Body of pancreas (tissue), 4 donors: ENCODE results near the gene OLFM4.
A peak's percentile ranks its signal among the peaks of the same experiment; 100 is the strongest.

Experiments
- POLR2A ChIP-seq, 3 donors: fragments of 450-650 bp; IDR thresholded peaks; one replicate each; pipeline ENCODE4 v1.6.1; 2016; ENCODE audit warnings: antibody characterized with exemption in 3 of 3, mild to moderate bottlenecking in 2 of 3
- TF ChIP-seq, protein P1 (sequence below), 7 experiments: fragments of 450-650 bp in 4 of 7; fragments of 200-600 bp in 3 of 7; sonication (generic) in 3 of 7; IDR thresholded peaks; one replicate each; pipeline ENCODE4 v1.5.1; 2016 to 2019; ENCODE audit warnings: antibody characterized with exemption in 7 of 7

DNA sequence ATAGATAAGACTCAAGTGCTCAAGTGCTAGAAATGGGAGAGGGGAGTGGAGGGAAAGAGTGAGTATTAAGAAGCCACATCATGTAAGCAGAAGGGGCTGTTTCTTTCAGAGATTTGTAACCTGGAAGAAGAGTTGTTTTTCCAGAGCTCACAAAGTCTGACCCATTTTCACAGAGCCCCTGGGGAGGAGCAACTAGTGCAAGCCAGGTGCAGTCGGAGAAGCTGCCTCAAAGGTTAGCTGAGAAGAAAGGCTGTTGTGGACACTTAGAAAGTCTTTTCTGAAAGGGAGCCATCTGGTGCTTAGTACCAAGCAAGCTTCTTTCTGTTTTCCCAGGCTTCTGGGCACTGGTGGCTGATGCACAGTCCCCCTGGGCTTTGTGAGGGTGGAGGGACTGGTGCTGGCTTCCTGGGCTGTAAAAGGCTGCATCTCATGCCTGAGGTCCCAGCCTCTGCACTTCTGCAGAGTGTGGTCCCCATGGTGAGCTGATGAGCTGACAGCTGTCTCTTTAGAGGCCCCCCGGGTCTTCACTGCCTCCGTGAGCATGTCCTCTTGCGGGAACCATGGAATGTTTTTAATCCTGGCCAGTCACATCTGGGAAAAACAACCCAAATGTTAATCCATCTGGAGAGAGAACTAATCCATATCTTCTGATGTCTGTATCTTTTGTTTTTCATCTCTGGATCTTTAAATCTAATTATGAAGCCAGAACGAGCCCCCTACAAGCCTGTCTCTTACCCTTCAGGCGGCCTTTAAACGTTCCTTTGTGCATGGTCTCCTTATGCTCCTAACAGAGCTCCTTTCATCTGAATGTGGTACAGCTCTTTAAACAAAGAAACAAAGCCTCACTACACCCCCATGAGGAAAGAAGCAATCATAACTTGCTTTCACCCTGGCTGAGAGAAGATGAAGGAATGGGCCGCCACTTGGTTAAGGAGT, 40.2 kb downstream of the OLFM4 start:
- TF ChIP-seq, protein P1, sequence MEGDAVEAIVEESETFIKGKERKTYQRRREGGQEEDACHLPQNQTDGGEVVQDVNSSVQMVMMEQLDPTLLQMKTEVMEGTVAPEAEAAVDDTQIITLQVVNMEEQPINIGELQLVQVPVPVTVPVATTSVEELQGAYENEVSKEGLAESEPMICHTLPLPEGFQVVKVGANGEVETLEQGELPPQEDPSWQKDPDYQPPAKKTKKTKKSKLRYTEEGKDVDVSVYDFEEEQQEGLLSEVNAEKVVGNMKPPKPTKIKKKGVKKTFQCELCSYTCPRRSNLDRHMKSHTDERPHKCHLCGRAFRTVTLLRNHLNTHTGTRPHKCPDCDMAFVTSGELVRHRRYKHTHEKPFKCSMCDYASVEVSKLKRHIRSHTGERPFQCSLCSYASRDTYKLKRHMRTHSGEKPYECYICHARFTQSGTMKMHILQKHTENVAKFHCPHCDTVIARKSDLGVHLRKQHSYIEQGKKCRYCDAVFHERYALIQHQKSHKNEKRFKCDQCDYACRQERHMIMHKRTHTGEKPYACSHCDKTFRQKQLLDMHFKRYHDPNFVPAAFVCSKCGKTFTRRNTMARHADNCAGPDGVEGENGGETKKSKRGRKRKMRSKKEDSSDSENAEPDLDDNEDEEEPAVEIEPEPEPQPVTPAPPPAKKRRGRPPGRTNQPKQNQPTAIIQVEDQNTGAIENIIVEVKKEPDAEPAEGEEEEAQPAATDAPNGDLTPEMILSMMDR (IDR thresholded peaks at IDR 0.05): peak in 4 of 7 experiments; percentile 34 to 54 (median 40)
- TF ChIP-seq POLR2A (IDR thresholded peaks at IDR 0.05): no peak
